Activated CD8-positive, alpha-beta memory T cell treated with anti-CD3 and anti-CD28 coated beads for 36 hours (primary cell): ENCODE results near the gene PNPLA2. TPM values are rescaled to one million over a fixed set of nuclear protein-coding genes. Genes with fewer than 3 reads are reported as not detected.

Source experiments
- CTCF ChIA-PET: fragments of 350-600 bp; sonication (Branson Sonifier 250); formaldehyde crosslinking; loops from one replicate; lab custom pipeline; 2021; ENCODE audit warnings: antibody characterized with exemption; lab: Charles Lee
- POLR2A ChIA-PET: fragments of 350-600 bp; sonication (Branson Sonifier 250); formaldehyde crosslinking; loops from one replicate; lab custom pipeline; 2021; ENCODE audit warnings: antibody characterized with exemption; lab: Charles Lee
- total RNA-seq, 2 experiments: library from RNA; stranded (reverse); gene quantifications; one replicate each; pipeline ENCODE4 v1.2.3, GENCODE V29; 2021

The PNPLA2 gene
- total RNA-seq, 2 experiments from 2014 or later = 38.5 to 44.3 TPM

GRCh38 chr11:832529-833113 is 13.9 kb downstream of the PNPLA2 start, which contains the start of gene CD151:
Gene CD151, plus strand, starts transcription at chr11:832952. Its CDS starts 3,118 bp downstream, at chr11:836070.
- POLR2A ChIA-PET = interaction anchor here (0.6 to 2.5 kb wide), 3 partner anchors 13 to 77 kb away, joined by 3 to 13 read pairs (median 3); partner anchors contain the start of genes CHID1 and PNPLA2

GRCh38 chr11:833114-833791 is 14.5 kb downstream of the PNPLA2 start:
- CTCF ChIA-PET = interaction anchor here (0.5 to 1.7 kb wide), 5 partner anchors 8 to 50 kb away, joined by 3 to 8 read pairs (median 3); no protein-coding TSS in a partner anchor
- POLR2A ChIA-PET = interaction anchor here (0.6 to 2.5 kb wide), 4 partner anchors 10 to 128 kb away, joined by 3 to 13 read pairs (median 7); partner anchors contain the start of genes PNPLA2 and TSPAN4

More at GRCh38 chr11:832529-833113, 13.9 kb downstream of the PNPLA2 start, which contains the start of gene CD151:
- CTCF ChIA-PET = interaction anchor here (1.0 to 2.3 kb wide), 3 partner anchors 8 to 34 kb away, joined by 3 to 6 read pairs (median 3); partner anchors contain the start of genes POLR2L and TSPAN4

GRCh38 chr11:833849-834311 is 15.2 kb downstream of the PNPLA2 start:
- ChIA-PET POLR2A (interaction anchor here (0.7 to 1.6 kb wide), 2 partner anchors 9 to 129 kb away, joined by 5 to 9 read pairs; partner anchors contain the start of gene TSPAN4), CTCF (interaction anchor here (0.5 to 1.7 kb wide), 4 partner anchors 9 to 50 kb away, joined by 3 to 8 read pairs (median 4); partner anchors contain the start of gene TSPAN4)

GRCh38 chr11:834371-835316 is 15.9 kb downstream of the PNPLA2 start:
- ChIA-PET POLR2A (interaction anchor here (1.6 kb wide), 1 partner anchor 8 kb away, joined by 5 read pairs; the partner anchor contains the start of gene TSPAN4), CTCF (interaction anchor here (1.0 to 1.7 kb wide), 4 partner anchors 8 to 25 kb away, joined by 3 to 8 read pairs (median 4); partner anchors contain the start of genes RPLP2 and TSPAN4)

- CTCF ChIA-PET = interaction anchor here (0.5 kb wide), 1 partner anchor 202 kb away, joined by 3 read pairs; no protein-coding TSS in a partner anchor
- POLR2A ChIA-PET = interaction anchor here (0.6 kb wide), 1 partner anchor 204 kb away, joined by 3 read pairs; no protein-coding TSS in a partner anchor
Observed at GRCh38 chr11:836274-836673, 17.6 kb downstream of the PNPLA2 start.

- CTCF ChIA-PET = interaction anchor here (0.5 to 1.2 kb wide), 2 partner anchors 12 to 202 kb away, joined by 3 read pairs; no protein-coding TSS in a partner anchor
- POLR2A ChIA-PET = interaction anchor here (0.6 kb wide), 1 partner anchor 12 kb away, joined by 3 read pairs; no protein-coding TSS in a partner anchor
Observed at GRCh38 chr11:836700-837099, 18.0 kb downstream of the PNPLA2 start.

GRCh38 chr11:837189-837989 is 18.7 kb downstream of the PNPLA2 start:
- CTCF ChIA-PET = interaction anchor here (0.7 to 1.3 kb wide), 3 partner anchors 10 to 150 kb away, joined by 3 to 5 read pairs (median 3); partner anchors contain the start of gene CRACR2B
- POLR2A ChIA-PET = interaction anchor here (0.6 kb wide), 1 partner anchor 11 kb away, joined by 3 read pairs; no protein-coding TSS in a partner anchor

- ChIA-PET CTCF (interaction anchor here (0.7 to 1.3 kb wide), 3 partner anchors 10 to 150 kb away, joined by 3 to 5 read pairs (median 3); partner anchors contain the start of gene CRACR2B), POLR2A (no interaction called here)
Observed at GRCh38 chr11:837990-838307, 19.2 kb downstream of the PNPLA2 start.

DNA sequence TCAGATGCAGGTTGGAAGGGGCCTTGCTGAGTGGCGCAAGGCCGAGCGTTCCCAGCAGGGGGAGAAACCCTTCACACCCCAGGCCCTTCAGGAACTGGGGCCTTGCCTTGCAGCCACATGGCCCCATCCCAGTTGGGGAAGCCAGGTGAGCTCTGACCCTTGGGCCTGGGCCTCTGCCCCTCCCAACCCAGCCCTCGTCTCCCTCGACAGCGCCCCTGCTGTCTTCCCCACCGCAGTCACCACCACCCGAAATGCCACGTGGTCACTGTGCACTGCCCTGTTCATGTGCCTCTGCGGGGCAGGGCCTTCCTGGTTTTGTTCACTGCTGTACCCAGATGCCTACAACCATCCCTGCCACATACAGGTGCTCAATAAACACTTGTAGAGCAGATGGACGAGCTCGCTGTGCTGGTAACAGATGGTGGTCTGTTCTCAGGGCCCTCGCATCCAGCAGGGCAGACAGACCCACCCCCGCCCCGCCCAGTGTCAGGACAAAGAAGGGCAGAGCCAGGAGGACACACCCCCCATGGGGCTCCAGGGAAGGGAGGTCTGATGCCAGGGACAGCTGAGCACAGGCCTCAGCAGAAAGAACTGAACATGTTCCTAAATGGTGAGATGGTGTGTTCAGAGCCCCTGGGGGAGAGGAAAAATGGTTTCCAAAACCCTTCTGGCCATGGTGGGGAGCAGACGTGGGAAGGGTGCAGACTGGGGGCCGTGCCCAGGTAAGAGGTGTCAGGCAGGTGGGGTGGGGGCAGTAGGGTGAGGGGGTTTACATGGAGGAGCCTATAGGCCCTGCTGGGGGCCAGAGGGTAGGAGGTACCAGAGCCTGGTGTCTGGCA is 19.9 kb downstream of the PNPLA2 start:
- POLR2A ChIA-PET = no interaction called here

GRCh38 chr11:839280-839623 is 20.5 kb downstream of the PNPLA2 start:
- POLR2A ChIA-PET = no interaction called here
- CTCF ChIA-PET = interaction anchor here (1.1 kb wide), 1 partner anchor 9 kb away, joined by 4 read pairs; no protein-coding TSS in a partner anchor

More for the DNA sequence above, 19.9 kb downstream of the PNPLA2 start:
- CTCF ChIA-PET = interaction anchor here (0.7 to 1.3 kb wide), 2 partner anchors 11 to 149 kb away, joined by 3 to 5 read pairs; partner anchors contain the start of gene CRACR2B

DNA sequence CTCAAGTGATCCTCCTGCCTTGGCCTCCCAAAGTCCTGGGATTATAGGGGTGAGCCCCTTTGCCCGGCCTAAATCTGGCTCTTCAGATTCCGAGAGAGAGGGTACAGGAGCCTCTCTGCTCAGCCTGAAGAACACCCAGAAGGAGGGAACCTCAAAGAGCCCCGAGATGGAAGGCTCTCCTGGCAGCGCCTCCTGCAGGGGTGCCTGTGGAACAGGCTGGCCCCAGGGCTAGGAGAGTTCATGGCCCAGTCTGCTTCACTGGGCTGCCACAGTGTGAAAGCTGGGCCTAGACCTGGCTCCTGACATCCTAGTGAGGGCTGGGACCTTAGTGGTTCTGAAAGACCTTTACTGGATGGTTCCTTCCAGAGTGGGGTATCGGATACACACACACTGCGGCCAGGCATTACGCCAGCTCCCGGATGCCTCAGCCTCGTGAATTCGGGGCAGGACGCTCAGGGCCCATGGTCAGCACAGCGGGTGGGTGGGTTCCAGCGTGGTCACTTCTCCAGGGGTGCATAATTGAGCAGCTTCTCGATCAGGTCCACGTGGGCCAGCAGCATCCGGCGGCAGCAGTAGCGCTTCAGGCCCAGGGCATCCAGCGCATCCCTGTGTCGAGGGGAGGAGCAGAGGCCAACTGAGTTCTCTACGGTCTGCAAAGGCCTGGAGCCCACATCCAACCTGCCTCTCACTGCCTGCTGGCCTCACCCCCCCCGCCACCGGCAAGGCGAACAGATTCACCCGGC is 21.3 kb downstream of the PNPLA2 start:
- ChIA-PET CTCF (interaction anchor here (1.1 to 2.3 kb wide), 4 partner anchors 8 to 211 kb away, joined by 3 to 7 read pairs (median 4); no protein-coding TSS in a partner anchor), POLR2A (interaction anchor here (1.0 to 2.5 kb wide), 2 partner anchors 9 to 11 kb away, joined by 3 to 6 read pairs; no protein-coding TSS in a partner anchor)

DNA sequence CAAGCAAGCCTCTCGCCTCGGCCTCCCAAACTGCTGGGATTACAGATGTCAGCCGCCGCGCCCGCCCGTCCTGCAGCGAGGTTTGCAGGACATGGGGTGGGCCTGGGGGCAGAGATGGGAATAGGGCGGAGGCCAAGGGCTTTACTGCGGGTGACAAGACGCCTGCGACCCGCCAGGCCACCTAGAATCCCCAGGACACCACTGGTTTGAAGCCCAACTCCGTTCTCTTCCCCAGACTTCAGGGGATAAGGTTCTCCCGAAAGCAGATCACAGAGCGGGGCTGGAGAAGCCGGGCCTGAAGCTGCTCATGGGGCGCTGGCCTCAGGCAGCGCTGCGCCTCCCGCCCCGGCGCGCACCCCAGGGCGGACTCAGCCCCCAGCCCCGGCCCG is 23.3 kb downstream of the PNPLA2 start:
- ChIA-PET CTCF (interaction anchor here (1.7 to 2.3 kb wide), 2 partner anchors 10 to 12 kb away, joined by 6 to 7 read pairs; no protein-coding TSS in a partner anchor), POLR2A (interaction anchor here (2.5 kb wide), 1 partner anchor 11 kb away, joined by 6 read pairs; no protein-coding TSS in a partner anchor)

GRCh38 chr11:842370-843002 is 23.8 kb downstream of the PNPLA2 start, which contains the start of the genes POLR2L and TSPAN4:
Gene POLR2L, minus strand, starts transcription at chr11:842529. Its CDS starts 21 bp downstream, at chr11:842508.
Gene TSPAN4, plus strand, starts transcription at chr11:842852. Its CDS starts 7,453 bp downstream, at chr11:850305.
- CTCF ChIA-PET = interaction anchor here (1.0 to 1.7 kb wide), 4 partner anchors 8 to 209 kb away, joined by 3 to 6 read pairs (median 5); no protein-coding TSS in a partner anchor
- POLR2A ChIA-PET = interaction anchor here (0.8 to 1.4 kb wide), 4 partner anchors 9 to 467 kb away, joined by 3 to 8 read pairs (median 5); partner anchors contain the start of genes CHID1 and TOLLIP
